Measurements from ENCODE around the gene ZFHX3. TPM values are rescaled to one million over a fixed set of nuclear protein-coding genes. Genes with fewer than 3 reads are reported as not detected.

ZFHX3 gene
- total and polyA plus RNA-seq, 10 of the 15 experiments (the other 5 are each of a cell fraction or from before 2014, with no cell fraction given) = 0.68 to 8.6 (median 2.0) TPM

DNA sequence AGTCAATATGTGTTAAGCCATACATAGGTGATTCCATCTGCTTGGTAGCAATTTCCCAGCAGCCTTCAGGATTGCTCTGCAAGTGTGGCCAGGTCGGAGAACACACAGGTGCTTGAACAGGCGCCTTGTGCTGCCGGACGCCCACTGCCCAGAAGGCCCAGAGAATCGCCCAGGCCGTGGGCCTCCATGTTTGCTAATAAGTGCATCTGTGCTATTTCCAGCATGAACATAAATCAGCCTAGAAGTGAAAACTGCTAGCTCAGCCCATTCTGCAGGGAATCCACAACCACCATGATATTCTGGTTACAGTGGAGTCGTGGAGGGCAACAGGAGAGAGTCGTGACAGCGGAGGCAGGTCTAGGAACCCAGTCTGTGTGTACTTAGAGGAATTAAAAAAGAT is 78.1 kb downstream of the ZFHX3 start (continued):
- TF ChIP-seq TBL1XR1 (IDR thresholded peaks at IDR 0.05; ENCODE audit: low read depth, low read length) (no peak), RBBP5 (conservative IDR thresholded peaks at IDR 0.05) (no peak), NFYB (IDR thresholded peaks at IDR 0.05; ENCODE audit: insufficient read depth, low read depth, low read length) (no peak), ZNF274 (IDR thresholded peaks at IDR 0.05; ENCODE audit: insufficient read depth, insufficient read length) (no peak)

DNA sequence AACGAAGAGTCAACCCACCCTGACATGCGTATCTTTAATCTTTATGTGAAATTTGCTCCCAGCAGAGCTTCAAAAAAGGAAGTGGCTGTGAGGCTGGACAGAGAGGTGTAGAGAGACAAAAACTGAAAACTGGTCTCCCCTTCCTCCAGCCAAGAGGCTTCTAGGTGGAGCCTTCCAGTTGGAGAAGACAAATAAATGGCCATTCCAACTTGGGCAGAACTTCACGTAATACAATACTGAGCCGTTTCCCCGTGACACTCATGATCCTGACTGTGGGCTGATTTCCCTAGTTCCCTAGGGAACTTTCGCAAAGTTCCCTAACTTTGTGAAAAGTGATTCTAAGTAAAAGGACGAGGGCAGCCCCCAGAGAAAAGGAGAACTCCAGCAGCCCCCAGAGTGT is 78.8 kb downstream of the ZFHX3 start:
- intact Hi-C loops (cut with micrococcal nuclease; ENCODE audit: unreplicated experiment) = no loop called here
- no TSS peak for BruUV-seq (replicated peaks)
- Histone ChIP-seq H3K4me1 (ENCODE audit: control insufficient read depth, insufficient read depth, low read length) (no peaks in the 10 kb centered on the region), H3K27me3 (replicated peaks in 1 of 2; ENCODE audit: control insufficient read depth in 2 of 2, insufficient read depth in 2 of 2, low read length in 1 of 2) (no peaks in the 10 kb centered on the region), H2AFZ (ENCODE audit: control insufficient read depth, low read depth, low read length) (no peak overlapping the region), H3K36me3 (ENCODE audit: control insufficient read depth in 2 of 2, insufficient read depth in 2 of 2, low read length in 1 of 2) (no peaks in the 10 kb centered on the region), H3K79me2 (ENCODE audit: control insufficient read depth, insufficient read depth, low read length) (no peaks in the 10 kb centered on the region), H4K20me1 (ENCODE audit: control insufficient read depth, insufficient read depth) (no peaks in the 10 kb centered on the region), H3K4me2 (ENCODE audit: control insufficient read depth, insufficient read depth) (no peak overlapping the region), H3K9ac (ENCODE audit: control insufficient read depth, insufficient read depth, low read length) (no peak overlapping the region), H3K9me3 (replicated peaks; ENCODE audit: control insufficient read depth, insufficient read depth, low read length) (no peaks in the 10 kb centered on the region), H3K27ac (ENCODE audit: control insufficient read depth, insufficient read depth) (no peak overlapping the region), H3K4me3 (no peak overlapping the region)
- DNase-seq (ENCODE audit: low read depth, low spot score) (no peak), ATAC-seq (no peak), FAIRE-seq (no peak)
- ChIA-PET SMC1A (ENCODE audit: uncharacterized antibody, unreplicated experiment) (no interaction called here), POLR2A (no interaction called here), CTCF (no interaction called here), RAD21 (ENCODE audit: unreplicated experiment) (no interaction called here)
- WGBS (ENCODE audit: insufficient coverage, insufficient replicate concordance, low lambda C conversion rate, missing lambda C conversion rate) = 73% methylated on average over 7 of the region's 7 CpGs
- TF ChIP-seq PML (IDR thresholded peaks at IDR 0.05; ENCODE audit: low read length) (no peak), JUND (IDR thresholded peaks at IDR 0.05; ENCODE audit: low read depth, low read length) (no peak)
- in situ Hi-C loops (cut with MboI) = no loop called here

DNA sequence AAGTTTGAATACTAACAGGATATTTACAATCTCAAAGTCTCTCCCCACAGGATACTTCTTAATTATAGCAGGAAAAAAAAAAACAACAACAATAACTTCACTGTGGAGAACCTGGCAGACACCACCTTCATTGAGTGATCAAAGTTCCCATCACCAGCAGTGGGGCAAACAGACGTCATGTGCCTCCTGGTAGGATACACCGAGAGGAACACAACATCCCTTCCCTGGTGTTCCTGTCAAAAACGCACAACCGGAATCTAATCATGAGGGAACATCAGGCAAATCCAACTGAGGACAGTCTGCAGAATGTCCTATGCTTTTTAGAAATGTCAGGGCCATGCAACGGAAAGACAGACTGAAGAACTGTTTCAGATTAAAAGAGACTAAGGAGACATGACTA is 80.0 kb downstream of the ZFHX3 start:
- Histone ChIP-seq H3K4me2 (ENCODE audit: control insufficient read depth, insufficient read depth) (no peak overlapping the region), H3K9me3 (replicated peaks; ENCODE audit: control insufficient read depth, insufficient read depth, low read length) (no peaks in the 10 kb centered on the region), H3K27ac (ENCODE audit: control insufficient read depth, insufficient read depth) (no peak overlapping the region), H3K4me1 (ENCODE audit: control insufficient read depth, insufficient read depth, low read length) (no peaks in the 10 kb centered on the region), H3K4me3 (no peak overlapping the region), H3K9ac (ENCODE audit: control insufficient read depth, insufficient read depth, low read length) (no peak overlapping the region), H3K27me3 (replicated peaks in 1 of 2; ENCODE audit: control insufficient read depth in 2 of 2, insufficient read depth in 2 of 2, low read length in 1 of 2) (no peaks in the 10 kb centered on the region), H2AFZ (ENCODE audit: control insufficient read depth, low read depth, low read length) (no peak overlapping the region), H4K20me1 (ENCODE audit: control insufficient read depth, insufficient read depth) (no peaks in the 10 kb centered on the region), H3K36me3 (ENCODE audit: control insufficient read depth in 2 of 2, insufficient read depth in 2 of 2, low read length in 1 of 2) (no peaks in the 10 kb centered on the region), H3K79me2 (ENCODE audit: control insufficient read depth, insufficient read depth, low read length) (no peaks in the 10 kb centered on the region)
- FAIRE-seq (no peak), DNase-seq (ENCODE audit: low read depth, low spot score) (no peak), ATAC-seq (no peak)
- ChIA-PET RAD21 (ENCODE audit: unreplicated experiment) (no interaction called here), SMC1A (ENCODE audit: uncharacterized antibody, unreplicated experiment) (no interaction called here), CTCF (no interaction called here), POLR2A (no interaction called here)
- BruUV-seq (replicated peaks) = no TSS peak
- in situ Hi-C loops (cut with MboI) = no loop called here
- WGBS (ENCODE audit: insufficient coverage, insufficient replicate concordance, low lambda C conversion rate, missing lambda C conversion rate) = 94% methylated on average over 5 of the region's 5 CpGs
- intact Hi-C loops (cut with micrococcal nuclease; ENCODE audit: unreplicated experiment) = no loop called here
- no peak for TF ChIP-seq BHLHE40 (IDR thresholded peaks at IDR 0.05; ENCODE audit: borderline replicate concordance in 1 of 2, low read depth in 2 of 2, low read length in 1 of 2)
- TF ChIP-seq ZZZ3 (IDR thresholded peaks at IDR 0.05; ENCODE audit: control insufficient read depth, insufficient read length, low read depth) = no peak
- TF ChIP-seq FOXK2 (IDR thresholded peaks at IDR 0.05) = no peak
- TF ChIP-seq KAT2A (conservative IDR thresholded peaks at IDR 0.05; ENCODE audit: control insufficient read depth, low read depth, low read length) = no peak
- no peak for TF ChIP-seq POLR2A (IDR thresholded peaks at IDR 0.05; ENCODE audit: low read depth, low read length)
- TF ChIP-seq SRF (IDR thresholded peaks at IDR 0.05; ENCODE audit: low read depth in 2 of 2, low read length in 2 of 2) = no peak
- TF ChIP-seq HDGF (IDR thresholded peaks at IDR 0.05) = no peak
- TF ChIP-seq IRF4 (IDR thresholded peaks at IDR 0.05; ENCODE audit: low read depth, low read length) = no peak
- no peak for TF ChIP-seq YBX1 (IDR thresholded peaks at IDR 0.05)
- TF ChIP-seq, protein P1, sequence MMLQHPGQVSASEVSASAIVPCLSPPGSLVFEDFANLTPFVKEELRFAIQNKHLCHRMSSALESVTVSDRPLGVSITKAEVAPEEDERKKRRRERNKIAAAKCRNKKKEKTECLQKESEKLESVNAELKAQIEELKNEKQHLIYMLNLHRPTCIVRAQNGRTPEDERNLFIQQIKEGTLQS (IDR thresholded peaks at IDR 0.05; ENCODE audit: borderline replicate concordance, extremely low read depth, low read depth, low read length) = no peak
- no peak for TF ChIP-seq ZBED1 (IDR thresholded peaks at IDR 0.05; ENCODE audit: borderline replicate concordance)
